ENCODE data around the gene CRX. TPM values are rescaled to one million over a fixed set of nuclear protein-coding genes. Genes with fewer than 3 reads are reported as not detected.

Gene CRX
- total RNA-seq, 1 donor from 2014 or later, result not detected

- Mint-ChIP-seq H3K9me3 (ENCODE audit: unreplicated experiment) (no peaks in the 10 kb centered on the region), H3K27ac (ENCODE audit: unreplicated experiment) (no peak overlapping the region), H3K4me1 (ENCODE audit: unreplicated experiment) (peaks cover 7% of the 10 kb centered on the region), H3K36me3 (ENCODE audit: unreplicated experiment) (no peaks in the 10 kb centered on the region), H3K27me3 (ENCODE audit: unreplicated experiment) (peaks cover under 1% of the 10 kb centered on the region), H3K4me3 (ENCODE audit: unreplicated experiment) (no peak overlapping the region)
- TF ChIP-seq CTCF (IDR thresholded peaks at IDR 0.05), result peak; percentile 82
- DNase-seq (ENCODE audit: extremely low spot score, unreplicated experiment), result peak; percentile 94
Measured at GRCh38 chr19:47790398-47790814, 31.3 kb upstream of the CRX start.

DNA sequence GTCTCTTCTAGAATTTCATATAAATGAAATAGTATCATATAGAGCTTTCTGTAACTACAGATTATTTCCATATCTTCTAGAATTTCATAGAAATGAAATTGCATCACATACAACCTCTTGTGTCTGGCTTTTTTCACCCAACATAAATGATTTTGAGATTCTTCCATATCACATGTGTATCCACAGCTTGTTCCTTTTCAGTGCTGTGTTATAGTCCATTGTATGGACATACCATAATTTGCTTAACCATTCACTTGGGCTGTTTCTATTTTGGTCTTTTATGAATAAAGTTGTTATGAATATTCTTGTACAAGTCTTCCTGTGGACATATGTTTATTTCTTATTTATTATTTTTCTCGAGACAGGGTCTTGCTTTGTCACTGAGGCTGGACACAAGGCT, 29.1 kb upstream of the CRX start:
- no peak overlapping the region for H3K4me3 Mint-ChIP-seq (ENCODE audit: unreplicated experiment)
- no peaks in the 10 kb centered on the region for H3K9me3 Mint-ChIP-seq (ENCODE audit: unreplicated experiment)
- H3K27me3 Mint-ChIP-seq (ENCODE audit: unreplicated experiment), result peaks cover 3% of the 10 kb centered on the region
- H3K4me1 Mint-ChIP-seq (ENCODE audit: unreplicated experiment), result peaks cover 7% of the 10 kb centered on the region
- no peaks in the 10 kb centered on the region for H3K36me3 Mint-ChIP-seq (ENCODE audit: unreplicated experiment)
- DNase-seq (ENCODE audit: extremely low spot score, unreplicated experiment), result no peak
- H3K27ac Mint-ChIP-seq (ENCODE audit: unreplicated experiment), result no peak overlapping the region
- TF ChIP-seq CTCF (IDR thresholded peaks at IDR 0.05), result no peak

DNA sequence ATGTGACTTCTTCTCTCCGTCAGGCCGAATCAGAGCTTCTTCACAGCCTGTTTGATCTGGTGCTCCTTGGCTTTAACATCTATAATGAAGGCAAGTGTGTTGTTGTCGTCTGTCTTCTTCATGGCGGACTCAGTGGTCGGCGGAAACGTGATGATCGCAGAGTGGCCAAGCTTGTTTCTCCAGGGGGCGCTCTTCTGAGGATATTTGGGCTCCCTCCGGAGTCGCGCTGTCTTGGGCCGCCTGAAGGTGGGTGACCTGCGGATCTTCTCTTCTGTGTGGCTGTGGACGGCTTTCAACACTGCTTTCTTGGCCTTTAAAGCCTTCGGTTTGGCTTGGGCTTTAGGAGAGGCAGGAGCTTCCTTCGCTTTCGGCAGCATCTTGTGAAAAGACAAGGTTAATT, 27.2 kb upstream of the CRX start:
- H3K4me1 Mint-ChIP-seq (ENCODE audit: unreplicated experiment), result peaks cover 1% of the 10 kb centered on the region
- no peak overlapping the region for H3K27ac Mint-ChIP-seq (ENCODE audit: unreplicated experiment)
- peaks cover 13% of the 10 kb centered on the region for H3K27me3 Mint-ChIP-seq (ENCODE audit: unreplicated experiment)
- DNase-seq (ENCODE audit: extremely low spot score, unreplicated experiment), result no peak
- no peak overlapping the region for H3K4me3 Mint-ChIP-seq (ENCODE audit: unreplicated experiment)
- H3K36me3 Mint-ChIP-seq (ENCODE audit: unreplicated experiment), result no peaks in the 10 kb centered on the region
- TF ChIP-seq CTCF (IDR thresholded peaks at IDR 0.05), result no peak
- H3K9me3 Mint-ChIP-seq (ENCODE audit: unreplicated experiment), result no peaks in the 10 kb centered on the region

- no peaks in the 10 kb centered on the region for H3K36me3 Mint-ChIP-seq (ENCODE audit: unreplicated experiment)
- peaks cover 13% of the 10 kb centered on the region for H3K27me3 Mint-ChIP-seq (ENCODE audit: unreplicated experiment)
- H3K4me1 Mint-ChIP-seq (ENCODE audit: unreplicated experiment), result no peaks in the 10 kb centered on the region
- TF ChIP-seq CTCF (IDR thresholded peaks at IDR 0.05), result no peak
- no peak for DNase-seq (ENCODE audit: extremely low spot score, unreplicated experiment)
- no peak overlapping the region for H3K4me3 Mint-ChIP-seq (ENCODE audit: unreplicated experiment)
- H3K9me3 Mint-ChIP-seq (ENCODE audit: unreplicated experiment), result no peaks in the 10 kb centered on the region
- no peak overlapping the region for H3K27ac Mint-ChIP-seq (ENCODE audit: unreplicated experiment)
Measured at GRCh38 chr19:47796785-47797184, 25.0 kb upstream of the CRX start.

GRCh38 chr19:47797996-47798903, 23.5 kb upstream of the CRX start:
- H3K4me3 Mint-ChIP-seq (ENCODE audit: unreplicated experiment), result no peak overlapping the region
- TF ChIP-seq CTCF (IDR thresholded peaks at IDR 0.05), result no peak
- no peak overlapping the region for H3K27ac Mint-ChIP-seq (ENCODE audit: unreplicated experiment)
- H3K9me3 Mint-ChIP-seq (ENCODE audit: unreplicated experiment), result no peaks in the 10 kb centered on the region
- H3K27me3 Mint-ChIP-seq (ENCODE audit: unreplicated experiment), result peaks cover 13% of the 10 kb centered on the region
- no peak for DNase-seq (ENCODE audit: extremely low spot score, unreplicated experiment)
- no peaks in the 10 kb centered on the region for H3K36me3 Mint-ChIP-seq (ENCODE audit: unreplicated experiment)
- H3K4me1 Mint-ChIP-seq (ENCODE audit: unreplicated experiment), result no peaks in the 10 kb centered on the region
